ENCODE measurements around the gene GHR.

Gene GHR

GRCh38 chr5:42436051-42436450 lies 12.8 kb downstream of the GHR start:
- no peaks in the 10 kb centered on the region for H4K20me1 ChIP-seq (ENCODE audit: insufficient read depth)
- no peaks in the 10 kb centered on the region for H3K36me3 ChIP-seq (ENCODE audit: insufficient read depth)
- no peaks in the 10 kb centered on the region for H3K79me2 ChIP-seq (ENCODE audit: insufficient read depth, low read depth)
- no peaks in the 10 kb centered on the region for H3K27me3 ChIP-seq (ENCODE audit: insufficient read depth, low read depth)
- H3K27ac ChIP-seq: no peak overlapping the region
- H3K4me1 ChIP-seq (ENCODE audit: low read depth, poor library complexity, severe bottlenecking): no peaks in the 10 kb centered on the region
- H3K4me3 ChIP-seq (IDR thresholded peaks at IDR 0.05; ENCODE audit: insufficient read depth, low read depth, low read length): no peak overlapping the region
- TF ChIP-seq CTCF (conservative IDR thresholded peaks at IDR 0.05; ENCODE audit: low read depth, low read length): no peak
- no peak overlapping the region for H3K9ac ChIP-seq
- H2AFZ ChIP-seq (ENCODE audit: low read depth): no peak overlapping the region
- no peak overlapping the region for H3K4me2 ChIP-seq

GRCh38 chr5:42454216-42454995 lies 31.2 kb downstream of the GHR start:
- H3K27me3 ChIP-seq (ENCODE audit: insufficient read depth, low read depth): no peaks in the 10 kb centered on the region
- no peak overlapping the region for H3K4me2 ChIP-seq
- TF ChIP-seq CTCF (conservative IDR thresholded peaks at IDR 0.05; ENCODE audit: low read depth, low read length): no peak
- H3K79me2 ChIP-seq (ENCODE audit: insufficient read depth, low read depth): no peaks in the 10 kb centered on the region
- H4K20me1 ChIP-seq (ENCODE audit: insufficient read depth): no peaks in the 10 kb centered on the region
- H3K9ac ChIP-seq: no peak overlapping the region
- no peaks in the 10 kb centered on the region for H3K4me1 ChIP-seq (ENCODE audit: low read depth, poor library complexity, severe bottlenecking)
- H3K4me3 ChIP-seq (IDR thresholded peaks at IDR 0.05; ENCODE audit: insufficient read depth, low read depth, low read length): no peak overlapping the region
- no peak overlapping the region for H3K27ac ChIP-seq
- H2AFZ ChIP-seq (ENCODE audit: low read depth): no peak overlapping the region
- no peaks in the 10 kb centered on the region for H3K36me3 ChIP-seq (ENCODE audit: insufficient read depth)

- H3K27me3 ChIP-seq (ENCODE audit: insufficient read depth, low read depth): no peaks in the 10 kb centered on the region
- H3K79me2 ChIP-seq (ENCODE audit: insufficient read depth, low read depth): no peaks in the 10 kb centered on the region
- H3K4me3 ChIP-seq (IDR thresholded peaks at IDR 0.05; ENCODE audit: insufficient read depth, low read depth, low read length): no peak overlapping the region
- H3K4me2 ChIP-seq: no peak overlapping the region
- H3K4me1 ChIP-seq (ENCODE audit: low read depth, poor library complexity, severe bottlenecking): no peaks in the 10 kb centered on the region
- H3K27ac ChIP-seq: no peak overlapping the region
- TF ChIP-seq CTCF (conservative IDR thresholded peaks at IDR 0.05; ENCODE audit: low read depth, low read length): no peak
- H3K9ac ChIP-seq: no peak overlapping the region
- H2AFZ ChIP-seq (ENCODE audit: low read depth): no peak overlapping the region
- no peaks in the 10 kb centered on the region for H4K20me1 ChIP-seq (ENCODE audit: insufficient read depth)
- no peaks in the 10 kb centered on the region for H3K36me3 ChIP-seq (ENCODE audit: insufficient read depth)
Observed at GRCh38 chr5:42461033-42461432, 37.8 kb downstream of the GHR start.

- TF ChIP-seq CTCF (conservative IDR thresholded peaks at IDR 0.05; ENCODE audit: low read depth, low read length): no peak
- H3K9ac ChIP-seq: no peak overlapping the region
- H4K20me1 ChIP-seq (ENCODE audit: insufficient read depth): no peaks in the 10 kb centered on the region
- no peaks in the 10 kb centered on the region for H3K4me1 ChIP-seq (ENCODE audit: low read depth, poor library complexity, severe bottlenecking)
- no peak overlapping the region for H3K27ac ChIP-seq
- no peaks in the 10 kb centered on the region for H3K27me3 ChIP-seq (ENCODE audit: insufficient read depth, low read depth)
- H3K79me2 ChIP-seq (ENCODE audit: insufficient read depth, low read depth): no peaks in the 10 kb centered on the region
- no peak overlapping the region for H2AFZ ChIP-seq (ENCODE audit: low read depth)
- H3K4me2 ChIP-seq: no peak overlapping the region
- no peak overlapping the region for H3K4me3 ChIP-seq (IDR thresholded peaks at IDR 0.05; ENCODE audit: insufficient read depth, low read depth, low read length)
- no peaks in the 10 kb centered on the region for H3K36me3 ChIP-seq (ENCODE audit: insufficient read depth)
Observed at GRCh38 chr5:42461507-42461906, 38.3 kb downstream of the GHR start.
